ENCODE results near the gene FAM124A.

FAM124A gene

GRCh38 chr13:51246025-51246417, 23.8 kb downstream of the FAM124A start:
- no peak overlapping the region for H3K4me3 ChIP-seq
- no peak for DNase-seq (ENCODE audit: low spot score)
- no peak overlapping the region for H3K27ac ChIP-seq
- TF ChIP-seq CTCF (IDR thresholded peaks at IDR 0.05), result no peak

- no peak for DNase-seq (ENCODE audit: low spot score)
- Histone ChIP-seq H3K27ac (no peak overlapping the region), H3K4me3 (no peak overlapping the region)
- TF ChIP-seq CTCF (IDR thresholded peaks at IDR 0.05), result no peak
These were observed 24.4 kb downstream of the FAM124A start for GRCh38 chr13:51246418-51247277.

DNA sequence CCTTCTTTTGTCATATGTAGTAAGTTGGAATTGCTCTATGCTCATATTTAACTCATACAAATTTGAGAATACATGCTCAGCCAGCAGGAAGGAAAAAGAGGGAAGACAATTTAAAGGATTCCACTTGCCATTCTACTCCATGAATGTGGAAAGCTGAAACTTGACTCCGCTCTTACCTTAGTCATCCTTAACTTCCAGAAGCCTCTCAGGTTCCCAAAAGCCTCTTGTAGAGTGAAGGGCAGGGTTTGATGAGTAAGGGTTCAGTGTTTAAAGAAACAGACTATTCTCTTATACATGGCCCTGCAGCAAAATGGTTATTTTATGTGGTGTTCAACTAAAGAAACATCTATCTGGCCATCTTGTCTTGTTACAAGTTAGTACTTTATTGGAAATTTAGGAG, 27.1 kb downstream of the FAM124A start:
- TF ChIP-seq CTCF (IDR thresholded peaks at IDR 0.05), result no peak
- no peak overlapping the region for H3K27ac ChIP-seq
- no peak for DNase-seq (ENCODE audit: low spot score)
- H3K4me3 ChIP-seq, result no peak overlapping the region

DNA sequence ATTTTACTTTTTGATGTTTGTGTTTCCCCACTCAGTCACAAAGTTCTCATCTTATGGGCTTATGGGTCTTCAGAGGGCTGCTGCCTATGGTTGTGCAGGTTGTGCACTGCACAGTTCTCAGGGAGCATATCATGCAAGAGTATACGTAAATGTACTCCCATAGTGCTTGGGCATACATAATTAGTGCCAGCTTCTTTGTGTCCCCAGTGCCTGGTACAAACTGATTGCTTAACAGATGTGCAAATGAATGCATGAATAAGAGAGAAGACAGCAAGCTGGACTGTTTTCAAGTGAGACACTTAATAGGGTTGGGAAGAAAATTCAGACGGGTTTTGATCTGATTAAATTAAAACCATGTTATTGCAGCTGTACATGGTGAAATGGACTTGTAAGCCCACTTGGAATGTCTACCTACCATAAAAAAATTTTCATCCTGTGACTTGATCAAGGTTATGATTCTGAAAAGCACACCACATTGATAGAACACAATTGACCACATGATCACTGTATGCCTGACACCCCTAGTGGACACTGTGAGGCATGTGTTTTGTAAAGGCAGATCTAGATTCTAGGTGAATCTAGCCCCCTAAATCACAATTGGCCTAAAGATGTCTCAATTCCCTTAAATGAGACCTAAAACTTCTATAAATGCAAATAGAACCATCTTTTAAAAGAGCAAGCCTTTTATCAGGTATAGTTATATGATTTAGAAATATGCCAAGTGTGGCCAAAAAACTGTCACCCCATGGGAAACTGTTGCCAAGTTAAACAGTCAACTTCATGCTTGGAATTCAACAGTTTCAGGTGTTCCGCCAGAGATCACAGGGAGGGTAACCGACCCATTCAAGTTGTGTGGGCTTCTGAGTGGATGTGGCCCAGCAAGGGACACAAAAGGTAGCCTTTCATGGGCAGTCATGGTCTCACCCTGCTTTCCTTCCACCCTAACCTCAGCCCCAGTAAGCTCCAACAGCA, 27.9 kb downstream of the FAM124A start:
- TF ChIP-seq CTCF (IDR thresholded peaks at IDR 0.05), result no peak
- H3K4me3 ChIP-seq, result no peak overlapping the region
- no peak overlapping the region for H3K27ac ChIP-seq
- DNase-seq (ENCODE audit: low spot score), result no peak

DNA sequence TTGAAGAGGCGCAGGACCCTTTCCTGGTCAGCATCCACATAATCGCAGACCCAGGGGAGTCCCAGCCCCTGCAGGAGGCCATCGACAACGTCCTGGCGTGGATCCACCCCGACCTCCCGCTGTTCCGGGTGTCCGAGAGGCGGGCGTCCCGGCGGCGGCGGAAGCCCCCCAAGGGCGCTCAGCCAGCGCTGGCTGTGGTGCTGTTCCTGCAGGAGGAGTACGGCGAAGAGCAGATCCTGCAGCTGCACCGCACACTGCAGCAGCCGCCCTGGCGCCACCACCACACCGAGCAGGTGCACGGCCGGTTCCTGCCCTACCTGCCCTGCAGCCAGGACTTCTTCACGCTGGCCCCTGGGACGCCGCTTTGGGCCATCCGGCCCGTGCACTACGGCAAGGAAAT, 29.3 kb downstream of the FAM124A start:
- Histone ChIP-seq H3K27ac (no peak overlapping the region), H3K4me3 (no peak overlapping the region)
- no peak for TF ChIP-seq CTCF (IDR thresholded peaks at IDR 0.05)
- no peak for DNase-seq (ENCODE audit: low spot score)

- TF ChIP-seq CTCF (IDR thresholded peaks at IDR 0.05), result no peak
- Histone ChIP-seq H3K27ac (no peak overlapping the region), H3K4me3 (no peak overlapping the region)
- DNase-seq (ENCODE audit: low spot score), result no peak
These were observed 30.8 kb downstream of the FAM124A start for GRCh38 chr13:51252954-51253532.

Data from coronary artery (tissue), 2 donors.